ENCODE measurements around the gene SGSM2. TPM values are rescaled to one million over a fixed set of nuclear protein-coding genes. Genes with fewer than 3 reads are reported as not detected.

Gene SGSM2
- polyA plus RNA-seq, 1 donor from 2014 or later, result 222 TPM

- Histone ChIP-seq H3K9ac (ENCODE audit: low read length) (no peak overlapping the region), H3F3A (ENCODE audit: insufficient read depth, low read length, poor library complexity, severe bottlenecking) (no peaks in the 10 kb centered on the region), H3K36me3 (ENCODE audit: insufficient read depth, low read length) (no peaks in the 10 kb centered on the region), H3K27ac (ENCODE audit: low read length) (no peak overlapping the region), H3K27me3 (ENCODE audit: insufficient read depth, low read depth, low read length) (no peaks in the 10 kb centered on the region), H3K4me3 (ENCODE audit: low read length) (no peak overlapping the region), H3K4me2 (ENCODE audit: low read length) (no peak overlapping the region), H3K79me2 (replicated peaks; ENCODE audit: insufficient read depth, low read length) (no peaks in the 10 kb centered on the region), H3K9me2 (ENCODE audit: insufficient read depth, low read length) (no peaks in the 10 kb centered on the region), H3K9me3 (ENCODE audit: low read length) (no peaks in the 10 kb centered on the region), H4K20me1 (ENCODE audit: insufficient read depth) (peaks cover 4% of the 10 kb centered on the region), H2AFZ (ENCODE audit: low read depth, low read length) (no peak overlapping the region)
- TF ChIP-seq TAF1 (IDR thresholded peaks at IDR 0.05; ENCODE audit: low read depth) (no peak), EP300 (conservative IDR thresholded peaks at IDR 0.05; ENCODE audit: poor library complexity, severe bottlenecking) (no peak), RAD21 (conservative IDR thresholded peaks at IDR 0.05) (no peak), POLR2AphosphoS5 (IDR thresholded peaks at IDR 0.05) (peak; percentile 15), REST (IDR thresholded peaks at IDR 0.05; ENCODE audit: borderline replicate concordance) (no peak)
Observed at GRCh38 chr17:2380226-2380922, 43.1 kb downstream of the SGSM2 start.

- H3K9me2 ChIP-seq (ENCODE audit: insufficient read depth, low read length), result no peaks in the 10 kb centered on the region
- H3K9ac ChIP-seq (ENCODE audit: low read length), result no peak overlapping the region
- H3K4me2 ChIP-seq (ENCODE audit: low read length), result no peak overlapping the region
- H2AFZ ChIP-seq (ENCODE audit: low read depth, low read length), result no peak overlapping the region
- peaks cover 4% of the 10 kb centered on the region for H4K20me1 ChIP-seq (ENCODE audit: insufficient read depth)
- H3K4me3 ChIP-seq (ENCODE audit: low read length), result no peak overlapping the region
- no peaks in the 10 kb centered on the region for H3K27me3 ChIP-seq (ENCODE audit: insufficient read depth, low read depth, low read length)
- no peaks in the 10 kb centered on the region for H3K79me2 ChIP-seq (replicated peaks; ENCODE audit: insufficient read depth, low read length)
- TF ChIP-seq MXI1 (conservative IDR thresholded peaks at IDR 0.05; ENCODE audit: poor library complexity, severe bottlenecking), result no peak
- H3K9me3 ChIP-seq (ENCODE audit: low read length), result no peaks in the 10 kb centered on the region
- no peak overlapping the region for H3K27ac ChIP-seq (ENCODE audit: low read length)
- no peaks in the 10 kb centered on the region for H3K36me3 ChIP-seq (ENCODE audit: insufficient read depth, low read length)
- H3F3A ChIP-seq (ENCODE audit: insufficient read depth, low read length, poor library complexity, severe bottlenecking), result no peaks in the 10 kb centered on the region
Observed at GRCh38 chr17:2380950-2381649, 43.8 kb downstream of the SGSM2 start.

GRCh38 chr17:2383628-2384167 is 46.4 kb downstream of the SGSM2 start:
- no peaks in the 10 kb centered on the region for H3K36me3 ChIP-seq (ENCODE audit: insufficient read depth, low read length)
- no peaks in the 10 kb centered on the region for H3K9me3 ChIP-seq (ENCODE audit: low read length)
- TF ChIP-seq EP300 (conservative IDR thresholded peaks at IDR 0.05; ENCODE audit: poor library complexity, severe bottlenecking), result no peak
- TF ChIP-seq CTCF (IDR thresholded peaks at IDR 0.05; ENCODE audit: poor library complexity, severe bottlenecking), result no peak
- no peak for TF ChIP-seq MXI1 (conservative IDR thresholded peaks at IDR 0.05; ENCODE audit: poor library complexity, severe bottlenecking)
- TF ChIP-seq REST (IDR thresholded peaks at IDR 0.05; ENCODE audit: borderline replicate concordance), result no peak
- no peak for TF ChIP-seq EZH2 (IDR thresholded peaks at IDR 0.05; ENCODE audit: borderline replicate concordance, insufficient read depth, low read length, poor library complexity, severe bottlenecking)
- TF ChIP-seq SMC3 (conservative IDR thresholded peaks at IDR 0.05; ENCODE audit: poor library complexity), result no peak
- TF ChIP-seq RAD21 (conservative IDR thresholded peaks at IDR 0.05), result no peak
- TF ChIP-seq TAF1 (IDR thresholded peaks at IDR 0.05; ENCODE audit: low read depth), result no peak
- no peak for TF ChIP-seq POLR2AphosphoS5 (IDR thresholded peaks at IDR 0.05)
- no peak overlapping the region for H3K9ac ChIP-seq (ENCODE audit: low read length)
- peaks cover 4% of the 10 kb centered on the region for H4K20me1 ChIP-seq (ENCODE audit: insufficient read depth)
- no peaks in the 10 kb centered on the region for H3K27me3 ChIP-seq (ENCODE audit: insufficient read depth, low read depth, low read length)
- H3K79me2 ChIP-seq (replicated peaks; ENCODE audit: insufficient read depth, low read length), result no peaks in the 10 kb centered on the region
- H3K4me2 ChIP-seq (ENCODE audit: low read length), result no peak overlapping the region
- no peaks in the 10 kb centered on the region for H3F3A ChIP-seq (ENCODE audit: insufficient read depth, low read length, poor library complexity, severe bottlenecking)
- no peaks in the 10 kb centered on the region for H3K9me2 ChIP-seq (ENCODE audit: insufficient read depth, low read length)
- H3K27ac ChIP-seq (ENCODE audit: low read length), result no peak overlapping the region
- H2AFZ ChIP-seq (ENCODE audit: low read depth, low read length), result no peak overlapping the region
- no peak overlapping the region for H3K4me3 ChIP-seq (ENCODE audit: low read length)
